ENCODE data around the gene AARSD1. TPM values are rescaled to one million over a fixed set of nuclear protein-coding genes. Genes with fewer than 3 reads are reported as not detected.
"Not testable (repeated sequence)": the region's sequence is repeated elsewhere in the genome, so short reads cannot be mapped to it uniquely, and the experiment has no call there.

AARSD1 gene, protein sequence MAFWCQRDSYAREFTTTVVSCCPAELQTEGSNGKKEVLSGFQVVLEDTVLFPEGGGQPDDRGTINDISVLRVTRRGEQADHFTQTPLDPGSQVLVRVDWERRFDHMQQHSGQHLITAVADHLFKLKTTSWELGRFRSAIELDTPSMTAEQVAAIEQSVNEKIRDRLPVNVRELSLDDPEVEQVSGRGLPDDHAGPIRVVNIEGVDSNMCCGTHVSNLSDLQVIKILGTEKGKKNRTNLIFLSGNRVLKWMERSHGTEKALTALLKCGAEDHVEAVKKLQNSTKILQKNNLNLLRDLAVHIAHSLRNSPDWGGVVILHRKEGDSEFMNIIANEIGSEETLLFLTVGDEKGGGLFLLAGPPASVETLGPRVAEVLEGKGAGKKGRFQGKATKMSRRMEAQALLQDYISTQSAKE
- 20.1 and 34.1 TPM in 2 replicates for total RNA-seq

DNA sequence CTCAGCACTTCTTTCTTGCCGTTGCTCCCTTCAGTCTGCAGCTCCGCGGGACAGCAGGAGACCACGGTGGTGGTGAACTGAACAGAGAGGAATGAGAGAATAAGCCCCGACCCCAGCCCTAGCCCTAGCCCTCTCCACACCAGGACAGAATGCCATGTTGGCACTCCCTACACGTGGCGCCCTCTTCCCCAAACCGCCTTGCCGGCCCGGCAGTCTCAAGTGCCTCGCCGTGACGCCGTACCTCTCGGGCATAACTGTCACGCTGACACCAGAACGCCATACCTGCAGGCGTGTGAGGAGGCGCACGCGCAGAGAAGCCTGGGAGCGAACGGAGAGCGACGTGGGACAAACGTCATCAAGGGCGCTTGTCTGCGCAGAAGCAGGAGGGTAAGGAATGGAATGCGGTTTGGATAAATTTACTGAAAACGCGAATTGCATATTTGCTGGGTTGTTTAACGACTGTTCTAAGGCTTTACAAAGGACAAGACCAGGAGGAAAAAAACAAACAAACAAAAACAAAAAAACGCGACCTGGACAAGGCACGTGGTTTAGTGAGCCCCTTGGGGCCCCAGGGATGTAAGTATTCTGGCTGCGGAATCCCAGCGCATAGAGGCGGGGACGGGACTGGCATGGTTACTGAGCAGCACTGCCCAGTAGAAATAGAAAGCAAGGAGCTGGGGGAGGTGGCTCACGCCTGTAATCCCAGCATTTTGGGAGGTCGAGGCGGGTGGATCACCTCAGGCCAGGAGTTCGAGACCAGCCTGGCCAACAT, at the start of gene AARSD1:
Gene AARSD1, minus strand, starts transcription at position 294 of the 772 bp plus-strand sequence. Its CDS starts 14 bp downstream, at position 280.
- peak; percentile 82 for DNase-seq (ENCODE audit: extremely low read depth, low read depth, low spot score)

DNA sequence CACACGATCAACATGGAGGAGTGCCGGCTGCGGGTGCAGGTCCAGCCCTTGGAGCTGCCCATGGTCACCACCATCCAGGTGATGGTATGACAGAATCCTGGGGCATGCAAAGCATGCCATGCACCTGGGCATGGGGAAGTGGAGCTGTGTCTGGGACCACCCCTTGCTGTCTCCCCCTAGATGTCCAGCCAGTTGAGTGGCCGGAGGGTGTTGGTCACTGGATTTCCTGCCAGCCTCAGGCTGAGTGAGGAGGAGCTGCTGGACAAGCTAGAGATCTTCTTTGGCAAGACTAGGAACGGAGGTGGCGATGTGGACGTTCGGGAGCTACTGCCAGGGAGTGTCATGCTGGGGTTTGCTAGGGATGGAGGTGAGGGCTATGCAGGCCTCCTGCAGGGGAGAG, 49.0 kb upstream of the AARSD1 start:
- no peak for DNase-seq (ENCODE audit: extremely low read depth, low read depth, low spot score)

DNA sequence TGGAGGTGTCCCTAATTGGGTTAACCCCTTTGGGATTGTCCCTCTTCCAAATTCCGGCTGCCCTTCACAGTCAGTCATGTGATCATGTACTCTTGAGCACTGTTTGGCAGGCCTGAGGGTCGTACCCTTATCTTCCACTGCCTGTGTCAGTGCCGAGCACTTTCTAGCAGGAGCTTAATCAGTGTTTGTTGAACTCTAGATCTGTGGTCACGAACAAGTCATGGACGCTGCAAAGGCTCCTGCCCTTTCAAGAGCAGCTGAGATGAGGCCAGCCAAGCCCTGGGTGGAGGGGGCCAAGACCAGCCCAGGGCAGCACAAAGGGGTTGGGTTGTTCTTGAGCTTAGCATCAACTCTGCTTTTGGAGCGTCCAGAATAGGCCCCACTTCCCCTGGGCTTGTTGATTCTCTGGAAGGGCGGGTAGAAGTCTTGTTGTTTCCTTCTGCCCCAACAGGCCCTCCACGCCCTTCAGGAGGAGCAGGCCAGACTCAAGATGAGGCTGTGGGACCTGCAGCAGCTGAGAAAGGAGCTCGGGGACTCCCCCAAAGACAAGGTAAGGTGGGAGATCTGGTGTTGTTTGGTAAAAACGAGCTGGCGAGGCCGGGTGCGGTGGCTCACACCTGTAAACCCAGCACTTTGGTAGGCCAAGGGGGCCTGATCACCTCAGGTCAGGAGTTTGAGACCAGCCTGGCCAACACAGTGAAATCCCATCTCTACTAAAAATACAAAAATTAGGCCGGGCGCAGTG, 47.6 kb upstream of the AARSD1 start:
- DNase-seq (ENCODE audit: extremely low read depth, low read depth, low spot score) = no peak

DNA sequence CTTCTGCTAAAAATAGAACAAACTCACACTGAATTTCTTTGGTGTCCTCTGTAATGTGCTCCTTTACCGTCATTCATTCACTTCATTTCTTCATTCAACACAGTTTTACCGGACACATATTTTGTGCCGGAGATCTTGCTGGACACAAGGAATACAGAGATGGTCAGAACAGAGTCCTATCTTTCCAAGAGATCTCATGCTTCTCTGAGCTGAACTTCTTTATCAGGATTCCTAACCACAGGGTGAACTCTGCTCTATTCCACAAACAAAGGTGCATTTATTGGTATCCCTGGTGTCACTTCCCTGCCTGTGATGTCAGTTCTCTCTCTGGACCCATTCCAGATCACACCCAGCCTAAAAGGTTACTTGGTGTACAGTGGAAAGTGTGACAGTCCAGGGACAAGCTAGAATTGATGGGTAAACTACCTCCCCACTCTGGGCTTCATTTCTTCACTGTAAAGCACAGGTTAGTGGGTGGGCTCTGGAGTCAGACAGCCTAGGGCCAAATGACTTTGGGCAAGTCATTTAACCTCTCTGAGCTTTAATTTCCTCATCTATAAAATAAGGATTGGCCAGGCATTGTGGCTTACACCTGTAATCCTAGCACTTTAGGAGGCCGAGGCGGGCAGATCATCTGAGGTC, 46.5 kb upstream of the AARSD1 start:
- no peak for DNase-seq (ENCODE audit: extremely low read depth, low read depth, low spot score)

DNA sequence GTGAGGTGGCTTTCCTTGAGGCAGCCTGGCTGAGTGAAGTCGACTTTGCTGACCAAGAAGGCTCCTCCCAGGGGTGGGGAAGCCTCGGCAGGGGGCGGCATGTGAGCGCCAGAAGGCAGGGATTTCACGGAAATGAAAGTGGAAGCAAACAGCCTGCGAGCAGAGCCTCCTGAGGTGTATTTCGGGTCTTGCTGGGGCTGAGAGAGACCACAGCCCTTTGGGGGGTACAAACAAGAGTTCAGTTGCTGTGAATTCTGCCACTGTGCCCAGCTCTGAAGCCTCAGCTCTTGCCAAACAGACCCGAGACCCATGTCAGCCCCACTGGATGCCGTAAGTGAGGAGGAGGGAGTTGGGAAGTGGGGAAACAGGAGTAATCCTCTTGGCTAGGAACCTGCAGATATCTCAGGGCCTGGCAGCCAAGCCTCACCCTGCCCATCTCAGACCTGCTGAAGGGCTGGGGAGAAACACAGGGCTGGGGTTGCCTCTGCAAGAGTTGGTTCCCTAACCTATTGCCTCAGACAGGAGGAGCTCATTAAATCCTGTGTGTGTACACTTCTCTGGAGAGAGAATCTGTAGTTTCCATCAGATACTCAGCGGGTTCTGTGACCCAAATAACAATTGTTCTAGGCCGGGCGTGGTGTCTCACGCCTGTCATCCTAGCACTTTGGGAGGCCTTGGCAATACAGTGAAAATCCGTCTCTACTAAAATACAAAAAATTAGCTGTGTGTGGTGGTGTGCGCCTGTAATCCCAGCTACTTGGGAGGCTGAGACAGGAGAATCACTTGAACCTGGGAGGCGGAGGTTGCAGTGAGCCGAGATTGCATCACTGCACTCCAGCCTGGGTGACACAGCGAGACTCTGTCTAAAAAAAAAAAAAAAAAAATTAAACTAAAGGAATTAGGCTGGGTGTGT, 42.6 kb upstream of the AARSD1 start, which contains the start of gene IFI35:
Gene IFI35, plus strand, starts transcription at position 146 of the 913 bp plus-strand sequence. Its CDS starts 164 bp downstream, at position 310.
- no peak for DNase-seq (ENCODE audit: extremely low read depth, low read depth, low spot score)

DNA sequence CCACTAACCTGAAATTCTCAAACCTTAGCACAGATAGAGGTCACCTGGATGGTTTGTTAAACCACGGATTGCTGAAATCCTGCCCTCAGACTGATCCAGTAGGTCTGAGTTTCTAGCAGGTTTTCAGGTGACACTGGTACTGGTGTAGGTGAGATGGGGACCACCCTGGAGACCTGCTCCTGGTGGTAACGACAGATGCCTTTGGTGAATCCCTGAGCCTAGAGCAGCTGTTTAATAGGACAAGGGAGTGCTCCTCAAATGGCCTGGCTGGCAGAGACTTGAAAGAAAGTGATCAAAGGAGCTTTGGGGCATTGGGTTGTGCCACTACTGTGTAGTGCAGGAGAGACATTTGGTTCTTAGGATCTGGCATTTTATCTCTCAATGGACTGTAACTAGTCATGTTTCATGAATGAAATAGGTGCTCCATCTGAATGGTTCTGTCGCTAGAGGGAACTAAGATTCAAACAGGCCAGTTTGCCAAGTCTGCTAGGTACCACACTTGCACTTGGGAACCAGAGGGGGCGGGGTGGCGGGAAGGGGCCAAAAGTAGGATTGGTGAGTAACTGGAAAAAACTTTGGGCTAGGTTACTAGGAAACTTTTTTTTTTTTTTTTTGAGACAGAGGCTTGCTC, 39.4 kb upstream of the AARSD1 start:
- DNase-seq (ENCODE audit: extremely low read depth, low read depth, low spot score) = no peak

DNA sequence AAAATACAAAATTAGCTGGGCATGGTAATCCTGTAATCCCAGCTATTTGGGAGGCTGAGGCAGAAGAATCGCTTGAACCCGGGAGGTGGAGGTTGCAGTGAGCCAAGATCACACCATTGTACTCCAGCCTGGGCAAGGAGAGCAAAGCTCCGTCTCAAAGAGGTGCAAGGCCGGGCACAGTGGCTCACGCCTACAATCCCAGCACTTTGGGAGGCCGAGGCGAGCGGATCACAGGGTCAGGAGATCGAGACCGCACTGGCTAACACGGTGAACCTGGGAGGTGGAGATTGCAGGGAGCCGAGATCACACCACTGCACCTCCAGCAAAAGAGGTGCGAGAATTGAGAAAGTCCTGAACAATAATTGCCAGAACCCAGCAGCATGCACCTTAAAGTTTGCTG, 36.6 kb upstream of the AARSD1 start:
- DNase-seq (ENCODE audit: extremely low read depth, low read depth, low spot score) = not testable (repeated sequence)

DNA sequence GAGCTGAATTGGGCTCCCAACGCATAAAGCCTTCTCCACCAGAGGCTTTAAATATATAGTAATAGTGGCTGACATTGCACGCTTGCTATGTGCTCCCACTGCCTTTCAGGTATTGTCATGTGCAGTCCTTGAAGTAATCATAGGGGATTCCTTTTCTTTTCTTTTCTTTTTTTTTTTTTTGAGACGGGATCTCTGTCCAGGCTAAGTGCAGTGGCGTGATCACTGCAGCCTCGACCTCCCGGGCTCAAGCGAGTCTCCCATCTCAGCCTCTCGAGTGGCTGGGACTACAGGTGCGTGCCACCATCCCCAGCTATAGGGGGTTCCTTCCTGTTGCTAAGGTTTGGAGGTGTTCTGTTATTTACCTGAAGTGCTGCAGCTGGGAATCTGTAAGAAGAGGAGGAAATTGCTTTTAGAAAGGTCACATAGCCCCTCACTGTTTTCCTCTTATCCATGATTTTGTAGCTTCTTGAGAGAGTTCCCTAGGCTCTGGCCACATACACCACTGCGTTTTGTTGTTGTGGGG, 34.8 kb upstream of the AARSD1 start:
- DNase-seq (ENCODE audit: extremely low read depth, low read depth, low spot score) = no peak

DNA sequence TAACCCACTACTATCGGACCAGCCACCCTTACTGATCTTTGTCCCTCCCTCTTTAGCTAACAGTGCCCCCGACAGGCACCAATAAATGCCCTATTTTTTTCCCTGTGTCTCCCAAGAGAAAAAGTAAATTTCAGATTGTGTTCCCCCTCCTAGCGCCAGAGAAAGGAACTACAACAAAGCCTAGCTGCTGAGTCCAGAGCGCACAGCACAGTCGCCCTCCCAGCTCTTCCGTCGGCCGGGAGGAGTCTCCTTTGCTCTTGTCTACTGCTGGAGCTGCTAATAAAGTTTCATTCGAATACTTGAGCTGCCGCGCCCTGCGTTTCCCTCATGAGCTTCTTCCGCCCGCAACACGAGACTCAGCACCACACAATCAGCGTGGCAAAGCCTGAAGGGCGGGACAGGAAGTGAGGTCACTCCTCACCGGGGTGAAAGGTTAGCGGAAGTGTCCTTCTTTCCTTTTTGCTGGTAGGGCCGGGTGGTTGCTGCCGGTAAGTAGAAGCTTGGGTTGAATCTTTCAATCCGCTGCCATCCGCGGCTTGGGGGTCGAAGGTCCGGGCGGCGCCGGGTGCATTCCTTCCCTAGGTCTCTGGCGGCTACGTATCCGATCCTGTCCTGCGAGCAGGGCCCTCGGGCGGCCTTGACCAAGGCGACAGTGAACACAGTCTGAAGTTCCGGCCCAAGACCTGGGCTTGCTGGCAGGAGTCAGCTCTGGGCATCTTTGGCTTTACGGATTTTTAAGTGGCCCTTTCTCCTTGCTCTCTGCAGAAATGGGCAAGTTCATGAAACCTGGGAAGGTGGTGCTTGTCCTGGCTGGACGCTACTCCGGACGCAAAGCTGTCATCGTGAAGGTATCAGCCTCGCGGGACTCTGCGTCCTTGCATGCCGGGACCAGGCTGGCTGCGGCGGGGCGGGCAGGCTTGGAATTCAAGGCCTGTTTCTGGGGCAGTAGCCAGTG, 34.0 kb upstream of the AARSD1 start, which contains the start of gene RPL27:
Gene RPL27, plus strand, starts transcription at position 436 of the 955 bp plus-strand sequence. Its CDS starts 332 bp downstream, at position 768.
- peak; percentile 98 for DNase-seq (ENCODE audit: extremely low read depth, low read depth, low spot score)

DNA sequence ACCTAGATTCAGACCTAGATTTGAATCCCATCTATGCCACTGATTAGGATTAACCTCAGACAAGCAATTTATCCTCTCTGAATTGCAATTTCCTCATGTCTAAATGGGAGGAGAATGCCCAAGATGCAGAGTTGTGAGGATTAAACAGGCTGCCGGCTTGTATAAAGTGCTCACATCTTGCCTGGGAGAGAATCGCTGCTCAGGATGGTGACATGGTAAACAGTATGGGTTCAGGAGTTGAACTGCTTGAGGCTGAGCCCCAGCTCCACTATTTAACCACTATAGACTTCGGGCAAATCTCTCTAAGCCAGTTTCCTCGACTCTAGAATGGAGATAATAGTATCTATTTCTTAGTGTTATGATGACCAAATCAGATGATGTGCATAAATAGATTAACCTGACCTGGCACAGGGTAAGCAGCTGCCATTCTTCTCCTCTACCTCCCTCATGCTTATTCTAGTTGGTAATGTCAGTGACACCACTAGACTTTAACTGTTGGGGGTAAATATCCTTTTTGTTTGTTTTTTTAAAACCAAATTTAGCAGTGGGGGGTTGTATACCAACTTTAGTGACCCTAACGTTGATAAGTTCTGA, 33.2 kb upstream of the AARSD1 start:
- no peak for DNase-seq (ENCODE audit: extremely low read depth, low read depth, low spot score)

DNA sequence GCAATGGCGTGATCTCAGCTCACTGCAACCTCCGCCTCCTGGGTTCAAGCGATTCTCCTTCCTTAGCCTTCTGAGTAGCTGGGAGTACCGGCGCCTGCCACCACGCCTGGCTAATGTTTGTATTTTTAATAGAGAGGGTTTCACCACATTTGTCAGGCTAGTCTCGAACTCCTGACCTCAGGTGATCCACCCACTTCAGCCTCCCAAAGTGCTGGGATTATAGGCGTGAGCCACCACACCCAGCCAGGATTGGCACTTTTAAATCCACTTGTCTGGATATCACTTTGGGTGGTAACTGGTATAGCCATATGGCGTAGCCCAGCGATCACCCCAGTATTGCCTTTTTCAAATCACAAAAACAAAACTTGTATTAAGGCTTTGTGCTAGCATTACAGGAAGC, 29.7 kb upstream of the AARSD1 start:
- not testable (repeated sequence) for DNase-seq (ENCODE audit: extremely low read depth, low read depth, low spot score)

DNA sequence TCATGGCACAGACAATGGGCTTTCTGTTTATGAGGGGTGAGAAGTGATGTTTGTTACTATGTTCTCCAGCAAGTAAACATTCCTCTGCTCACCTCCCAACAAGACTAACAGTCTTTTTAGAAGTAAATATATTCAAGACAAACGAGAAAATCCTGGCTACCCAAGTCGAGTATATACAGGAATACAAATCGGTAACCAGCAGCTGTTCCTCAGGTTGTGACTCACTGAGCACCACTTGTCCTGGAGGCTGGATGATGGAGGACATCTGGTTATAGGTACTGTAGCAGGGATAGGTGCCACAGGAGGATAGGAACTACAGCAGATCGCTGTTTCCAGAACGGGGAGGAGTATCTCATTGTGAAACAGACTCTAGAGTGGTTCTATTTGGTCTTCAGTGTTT, 28.6 kb upstream of the AARSD1 start:
- DNase-seq (ENCODE audit: extremely low read depth, low read depth, low spot score) = no peak

DNA sequence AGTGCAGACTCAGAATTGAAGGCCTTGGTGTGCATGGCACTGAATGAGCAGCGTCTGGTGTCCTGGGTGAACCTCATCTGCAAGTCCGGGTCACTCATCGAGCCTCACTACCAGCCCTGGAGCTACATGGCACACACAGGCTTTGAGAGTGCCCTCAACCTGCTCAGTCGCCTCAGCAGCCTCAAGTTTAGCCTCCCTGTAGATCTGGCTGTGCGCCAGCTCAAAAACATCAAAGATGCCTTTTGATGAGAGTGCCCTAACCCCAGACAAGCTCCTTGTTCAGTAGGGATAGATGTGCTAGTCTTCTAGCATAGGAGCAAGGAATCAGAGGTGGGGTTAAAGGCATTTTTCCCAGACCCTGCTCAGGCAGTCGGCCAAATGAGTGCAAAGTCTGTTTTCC, 27.2 kb upstream of the AARSD1 start:
- no peak for DNase-seq (ENCODE audit: extremely low read depth, low read depth, low spot score)

DNA sequence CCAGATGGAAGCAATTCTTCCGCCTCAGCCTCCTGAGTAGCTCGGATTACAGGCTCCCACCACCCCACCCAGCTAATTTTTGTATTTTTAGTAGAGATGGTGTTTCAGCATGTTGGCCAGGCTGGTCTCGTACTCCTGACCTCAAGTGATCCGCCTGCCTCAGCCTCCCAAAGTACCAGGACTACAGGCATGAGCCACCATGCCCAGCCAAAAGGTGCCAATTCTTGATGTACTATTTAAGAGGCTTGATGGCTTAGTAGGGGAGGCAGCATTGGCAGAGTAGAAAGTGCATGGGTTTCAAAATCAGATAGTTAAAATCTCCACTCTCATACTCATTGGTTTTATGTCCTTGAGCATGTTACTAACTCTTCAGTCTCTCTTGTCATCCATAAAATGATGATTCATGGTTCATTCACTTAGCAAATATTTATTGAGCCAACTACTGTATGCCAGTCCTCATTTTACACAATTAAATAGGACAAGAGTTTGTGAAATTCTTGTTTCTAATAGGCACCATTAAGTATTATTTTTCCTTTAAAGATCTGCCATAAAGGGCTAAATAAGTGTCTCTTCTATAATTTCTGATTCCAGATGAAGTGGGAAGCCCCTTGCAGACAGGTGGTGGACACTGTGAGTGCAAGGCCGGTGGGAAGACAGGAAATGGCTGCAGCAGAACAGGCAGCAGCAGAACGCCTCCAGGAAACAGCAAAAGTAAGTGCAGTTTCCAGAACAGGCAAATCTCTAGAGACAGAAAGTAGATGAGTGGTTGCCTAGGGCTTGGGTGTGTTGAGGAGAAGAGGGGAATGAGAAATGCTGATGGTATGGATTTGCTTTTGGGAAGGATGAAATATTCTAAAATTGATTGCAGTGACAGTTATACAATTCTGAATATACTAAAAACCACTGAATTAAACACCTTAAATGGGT, 25.7 kb upstream of the AARSD1 start:
- no peak for DNase-seq (ENCODE audit: extremely low read depth, low read depth, low spot score)

DNA sequence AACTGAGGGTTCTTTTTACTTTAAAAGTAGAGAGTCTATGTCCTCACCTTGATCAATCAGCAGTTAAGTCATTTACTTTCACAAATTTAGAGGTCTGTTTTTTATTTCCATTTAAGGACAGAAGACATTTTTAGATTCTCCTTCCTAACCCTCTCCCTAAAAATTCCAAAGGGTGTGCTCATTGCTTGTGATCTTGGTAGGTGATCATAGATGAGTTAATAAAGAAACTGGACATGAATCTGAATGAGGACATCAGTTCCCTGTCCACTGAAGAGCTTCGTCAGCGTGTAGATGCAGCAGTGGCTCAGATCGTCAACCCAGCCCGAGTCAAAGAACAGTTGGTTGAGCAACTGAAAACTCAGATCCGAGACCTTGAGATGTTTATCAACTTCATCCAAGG, 24.9 kb upstream of the AARSD1 start:
- no peak for DNase-seq (ENCODE audit: extremely low read depth, low read depth, low spot score)

DNA sequence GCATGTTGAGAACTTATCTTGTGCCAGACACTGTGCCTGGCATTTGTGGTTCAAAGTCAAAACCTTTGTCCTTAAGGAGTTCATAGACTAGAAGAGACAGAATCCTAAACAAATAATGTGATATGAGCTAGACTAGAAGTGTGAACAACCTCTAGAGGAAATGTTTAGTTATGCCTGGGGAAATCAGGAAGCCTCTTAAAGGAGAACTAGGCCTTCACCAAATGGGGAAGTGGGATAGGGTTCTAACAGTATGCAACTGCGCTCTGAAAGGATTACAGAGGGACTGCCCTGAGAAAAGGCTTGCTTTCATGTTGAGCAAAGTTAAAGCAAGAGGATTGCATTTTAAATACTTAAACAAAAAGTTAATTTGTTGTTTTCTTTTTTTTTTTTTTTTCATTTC, 21.0 kb upstream of the AARSD1 start:
- DNase-seq (ENCODE audit: extremely low read depth, low read depth, low spot score) = no peak

Measured in glomerular endothelial cell (primary cell).